HG02588 (cell line): ENCODE measurements around the gene ARL6IP4.
"Not testable (repeated sequence)": the region's sequence is repeated elsewhere in the genome, so short reads cannot be mapped to it uniquely, and the experiment has no call there.

Source experiments
- ATAC-seq: cut with Tn5 transposase; IDR thresholded peaks from one replicate; pipeline ENCODE4 v1.9.1; 2021; ENCODE audit warnings: mild to moderate bottlenecking, moderate library complexity; ENCODE audit not compliant: unreplicated experiment

Gene ARL6IP4

DNA sequence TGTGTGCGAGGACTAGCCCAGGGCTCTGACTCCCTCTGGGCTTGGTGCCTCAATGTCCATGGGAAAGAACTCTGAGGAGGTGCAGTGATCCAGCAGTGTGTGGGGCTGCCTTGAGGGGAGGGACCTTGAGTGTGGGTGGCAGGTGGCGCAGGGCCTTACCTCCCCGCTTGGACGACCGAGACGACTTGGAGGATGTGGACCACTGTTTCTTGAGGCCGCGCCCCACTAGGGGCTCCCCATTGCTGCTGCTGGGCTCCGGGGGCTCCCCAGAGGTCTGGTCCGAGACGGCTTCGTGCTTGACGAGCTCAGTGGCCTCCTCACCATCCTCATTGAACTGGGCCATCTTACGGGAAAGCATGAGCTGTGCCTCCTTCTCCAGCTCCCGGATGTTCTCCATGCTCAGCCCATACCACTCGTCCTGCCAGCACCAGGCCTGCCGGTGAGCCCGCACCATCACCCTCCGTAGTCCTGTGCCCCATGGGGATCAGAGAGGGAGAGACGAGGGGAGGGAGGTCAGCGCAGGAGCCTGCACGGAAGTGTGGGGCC, 24.7 kb downstream of the ARL6IP4 start:
- no peak for ATAC-seq

DNA sequence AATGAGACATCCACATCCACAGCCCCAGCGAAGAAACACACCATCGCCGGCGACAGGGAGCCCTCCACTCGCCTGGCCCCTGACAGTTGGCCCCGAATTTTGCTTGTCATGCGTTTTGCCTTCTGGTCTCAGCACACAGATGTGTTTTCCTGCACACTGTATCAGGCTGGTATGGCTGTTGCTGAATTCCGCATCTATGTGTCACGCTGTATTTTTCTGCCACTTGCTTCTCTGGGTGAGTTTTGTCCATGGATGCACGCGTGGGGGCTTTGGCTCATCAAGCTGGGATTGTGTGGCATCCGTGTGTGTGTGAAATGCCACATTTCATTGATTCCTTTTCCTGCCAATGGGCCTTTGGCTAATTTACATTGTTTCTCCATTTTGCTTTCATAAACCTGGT, 26.5 kb downstream of the ARL6IP4 start:
- no peak for ATAC-seq

DNA sequence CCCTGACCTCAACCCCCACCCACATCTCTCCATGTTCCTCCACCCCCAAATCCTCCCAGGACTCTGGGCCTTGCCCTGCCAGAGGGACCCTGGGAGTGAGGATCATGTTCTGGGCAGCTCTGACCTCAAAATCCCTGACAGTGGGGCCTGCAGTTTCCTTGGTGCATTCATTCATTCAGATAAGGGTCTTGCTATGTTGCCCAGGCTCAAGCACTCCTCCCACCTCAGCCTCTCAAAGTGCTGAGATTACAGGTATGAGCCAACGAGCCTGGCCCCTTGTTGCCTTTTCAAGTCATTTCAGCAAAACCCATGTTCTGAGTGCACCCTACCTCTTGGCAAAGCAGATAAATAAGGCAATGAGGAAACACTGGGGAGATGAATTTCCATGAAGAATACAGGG, 29.6 kb downstream of the ARL6IP4 start:
- no peak for ATAC-seq

DNA sequence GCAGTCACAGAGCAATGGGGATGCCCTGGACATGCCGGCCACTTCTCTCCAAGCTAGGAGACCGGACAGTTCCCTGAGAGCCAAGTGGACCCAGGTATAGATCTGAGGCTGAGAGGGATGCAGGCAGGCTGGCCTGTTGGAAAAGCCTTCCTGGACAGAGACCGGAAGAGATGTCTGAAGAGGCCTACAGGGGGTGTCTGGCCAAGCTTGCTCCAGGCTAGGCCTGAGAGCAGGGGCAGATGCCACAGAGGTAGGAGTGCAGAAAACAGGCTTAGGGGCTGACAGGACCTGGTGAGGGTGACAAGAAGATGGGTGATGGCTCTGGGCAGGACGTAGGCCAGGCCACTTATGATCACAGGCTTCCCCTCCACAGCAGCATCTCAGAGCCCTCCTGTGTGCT, 30.2 kb downstream of the ARL6IP4 start:
- no peak for ATAC-seq

DNA sequence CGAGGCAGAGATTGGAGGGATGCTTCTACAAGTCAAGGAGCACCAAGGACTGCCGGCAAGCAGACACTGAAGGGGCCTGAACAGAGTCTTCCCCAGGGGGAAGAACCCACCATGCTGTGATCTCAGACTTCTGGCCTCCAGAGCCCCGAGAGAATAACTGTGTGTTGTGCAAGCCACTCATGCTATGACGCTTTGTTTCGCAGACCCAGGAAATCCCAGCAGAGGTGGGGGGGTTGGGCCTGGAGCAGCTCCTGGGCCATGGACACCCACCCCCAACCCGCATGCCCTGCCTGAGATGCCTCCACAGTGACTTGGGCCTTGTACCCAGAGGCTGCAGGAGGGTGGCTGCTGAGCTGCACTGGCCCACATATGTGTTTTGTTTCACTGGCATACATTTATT, 31.2 kb downstream of the ARL6IP4 start:
- no peak for ATAC-seq

DNA sequence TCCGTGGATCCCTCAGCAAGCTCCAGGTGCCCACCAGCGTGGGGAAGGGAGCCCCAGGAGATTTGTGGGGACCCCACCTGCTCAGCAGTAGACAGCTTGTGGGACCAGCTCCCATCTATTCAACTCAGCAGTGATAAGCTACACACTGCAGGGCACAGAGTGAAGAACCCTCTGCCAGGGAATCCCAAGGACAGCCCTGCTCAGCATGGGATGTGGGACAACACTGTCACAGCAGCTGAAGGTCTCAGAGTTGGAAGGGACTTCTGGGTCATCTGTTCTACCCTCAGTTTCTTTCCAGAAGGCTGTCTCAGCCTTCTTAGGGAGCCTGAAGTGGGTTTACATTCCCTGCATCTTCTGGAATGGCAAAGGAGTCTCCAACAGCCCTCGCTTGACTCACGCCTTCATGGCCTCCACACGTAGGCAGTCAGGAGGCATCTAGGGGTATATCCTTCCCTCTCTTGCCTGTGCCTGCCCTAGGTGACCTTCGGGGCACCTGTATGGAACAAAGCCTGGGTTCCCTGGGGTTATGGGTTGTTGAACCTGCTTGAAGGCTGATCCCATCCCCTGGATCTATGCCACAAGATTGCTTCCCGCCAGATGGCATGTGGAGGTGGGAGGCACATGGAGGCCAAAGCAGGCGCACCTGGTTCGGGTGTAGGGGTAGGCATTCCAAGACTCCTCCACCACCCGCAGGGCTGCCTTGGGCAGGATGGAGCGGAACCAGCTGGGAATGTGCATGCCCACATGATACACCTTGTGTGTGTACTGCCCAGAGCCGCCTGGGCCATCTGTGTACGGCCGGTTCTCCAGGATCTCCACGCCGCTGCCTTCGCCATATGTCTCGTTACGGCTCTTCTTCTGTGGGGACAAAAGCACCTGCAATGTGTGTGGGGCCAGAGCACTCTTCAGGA, 33.0 kb downstream of the ARL6IP4 start:
- no peak for ATAC-seq

DNA sequence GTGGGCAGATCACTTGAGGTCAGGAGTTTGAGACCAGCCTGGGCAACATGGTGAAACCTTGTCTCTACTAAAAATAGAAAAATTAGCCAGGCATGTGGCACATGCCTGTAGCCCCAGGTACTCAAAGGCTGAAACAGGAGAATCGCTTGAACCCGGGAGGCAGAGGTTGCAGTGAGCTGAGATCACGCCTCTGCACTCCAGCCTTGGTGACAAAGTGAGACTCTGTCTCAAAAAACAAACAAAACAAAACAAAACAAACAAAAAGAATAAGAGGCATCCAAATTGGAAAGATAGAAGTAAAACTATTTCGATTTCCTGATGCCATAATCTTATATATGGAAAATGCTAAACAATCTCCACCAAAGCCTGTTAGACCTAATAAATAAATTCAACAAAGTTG, 34.0 kb downstream of the ARL6IP4 start:
- ATAC-seq, result not testable (repeated sequence)

DNA sequence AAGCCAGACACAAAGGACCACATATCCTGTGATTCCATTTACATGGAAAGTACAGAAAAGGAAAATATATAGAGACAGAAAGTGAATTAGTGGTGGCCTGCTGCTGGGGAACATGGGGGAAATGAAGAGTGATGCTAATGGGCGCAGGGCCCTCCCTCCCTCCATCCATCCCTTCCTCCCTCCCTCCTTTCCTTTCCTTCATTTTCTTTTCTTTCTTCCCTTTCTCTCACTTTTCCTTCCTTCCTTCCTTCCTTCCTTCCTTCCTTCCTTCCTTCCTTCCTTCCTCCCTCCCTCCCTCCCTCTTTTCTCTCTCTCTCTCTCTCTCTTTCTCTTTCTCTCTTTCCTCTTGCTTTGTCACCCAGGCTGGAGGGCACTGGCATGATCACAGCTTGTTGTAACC, 37.3 kb downstream of the ARL6IP4 start:
- no peak for ATAC-seq

DNA sequence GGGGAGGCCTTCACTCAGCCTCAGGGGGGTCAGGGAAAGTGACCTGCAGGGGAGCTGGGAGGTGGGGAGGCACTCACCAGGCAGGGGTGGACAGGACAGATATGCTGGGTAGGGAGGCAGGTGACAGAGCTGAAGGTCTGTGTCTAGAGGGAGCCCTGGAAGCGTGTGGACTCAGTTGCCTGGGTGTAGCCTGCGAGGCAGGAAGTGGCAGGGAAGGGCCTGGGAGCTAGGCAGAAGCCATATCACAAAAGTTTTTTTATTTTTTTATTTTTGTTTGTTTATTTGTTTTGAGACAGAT, 39.3 kb downstream of the ARL6IP4 start:
- ATAC-seq, result no peak

DNA sequence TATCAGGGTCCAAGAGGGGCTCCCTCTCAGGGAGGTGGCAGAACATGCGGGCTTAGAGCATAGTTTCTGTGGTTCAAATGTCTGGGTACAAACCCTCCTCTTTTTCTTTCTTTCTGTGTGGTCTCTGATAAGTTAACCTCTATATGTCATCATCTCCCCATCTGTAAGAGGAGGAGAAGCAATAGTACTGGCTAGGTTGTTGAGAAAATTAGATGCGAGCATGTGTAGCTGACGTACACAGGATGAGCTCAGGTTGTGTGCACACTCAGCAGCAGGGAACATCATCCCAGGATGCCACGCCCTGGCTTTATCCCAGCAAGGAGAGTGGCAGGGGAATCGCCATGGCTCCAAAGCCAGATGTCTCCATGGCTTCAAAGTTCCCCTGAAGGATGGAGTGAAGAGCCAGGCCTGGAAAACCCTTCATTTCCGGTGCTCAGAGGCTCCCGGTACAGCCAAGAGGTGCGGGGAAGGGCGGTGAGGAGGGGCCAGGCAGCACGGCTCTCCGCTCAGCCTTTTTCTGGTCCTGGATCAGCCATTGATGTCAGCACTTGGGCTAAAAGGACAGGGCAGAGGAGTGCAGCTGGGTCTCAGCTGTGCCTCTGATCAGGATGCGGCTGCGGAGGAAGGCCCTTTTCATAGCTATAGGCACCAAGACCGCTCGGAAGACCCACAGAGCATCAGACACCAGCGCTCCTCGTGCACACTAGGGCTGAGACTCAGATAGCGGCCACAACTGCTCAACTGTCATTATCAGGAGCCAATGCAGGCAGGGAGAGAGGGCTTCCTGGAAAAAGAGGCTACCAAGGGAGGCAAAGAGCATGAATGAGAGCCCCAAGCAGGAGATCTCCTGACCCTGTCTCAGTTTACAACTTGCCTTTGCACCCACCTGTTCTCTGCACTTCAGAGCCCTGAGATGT, 41.5 kb downstream of the ARL6IP4 start:
- no peak for ATAC-seq

DNA sequence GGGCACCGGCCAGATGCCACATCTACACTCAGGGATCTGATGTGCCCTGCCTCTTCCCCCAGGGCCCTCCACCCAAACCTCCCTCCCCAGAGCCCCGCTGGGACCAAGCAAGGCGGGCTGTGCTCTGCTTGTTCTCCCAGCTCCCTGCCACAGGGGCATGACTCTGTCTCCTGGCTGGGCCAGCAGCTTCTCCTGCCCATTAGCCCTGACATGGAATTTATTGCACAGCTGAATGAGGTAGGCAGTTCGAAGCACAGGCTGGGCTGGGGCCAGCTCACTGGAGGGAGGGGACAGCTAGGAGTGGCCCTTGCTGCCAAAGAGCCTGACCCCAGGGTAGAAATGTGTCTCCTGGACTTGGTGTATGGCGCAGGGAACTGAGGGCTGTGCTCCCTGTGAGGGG, 42.4 kb downstream of the ARL6IP4 start:
- no peak for ATAC-seq

DNA sequence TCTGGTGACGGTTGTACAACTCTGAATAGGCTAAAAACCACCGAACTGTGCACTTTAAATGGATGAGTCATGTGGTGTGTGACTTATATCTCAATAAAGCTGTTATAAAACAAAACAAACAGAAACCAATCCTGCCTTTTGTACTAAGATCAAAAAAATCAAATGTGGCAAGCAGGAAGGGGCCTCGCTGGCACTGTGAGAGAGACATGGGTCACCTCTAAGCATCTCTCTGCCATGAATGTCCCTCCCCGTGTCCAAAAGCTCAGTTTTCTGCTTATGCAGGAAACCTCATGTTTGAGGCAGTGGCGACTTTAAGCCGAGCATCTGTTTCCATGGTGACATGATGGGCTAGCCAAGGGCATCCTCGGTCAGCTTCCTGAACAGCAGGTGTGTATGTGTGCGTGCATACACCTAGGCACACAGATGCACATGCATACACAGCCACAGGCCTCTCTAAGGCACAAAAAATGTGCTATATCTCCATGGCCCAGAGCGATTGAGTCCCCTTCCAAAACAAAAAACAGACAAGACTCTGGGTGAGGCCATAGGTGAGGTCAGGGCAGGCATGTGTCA, 44.4 kb downstream of the ARL6IP4 start:
- ATAC-seq, result no peak

DNA sequence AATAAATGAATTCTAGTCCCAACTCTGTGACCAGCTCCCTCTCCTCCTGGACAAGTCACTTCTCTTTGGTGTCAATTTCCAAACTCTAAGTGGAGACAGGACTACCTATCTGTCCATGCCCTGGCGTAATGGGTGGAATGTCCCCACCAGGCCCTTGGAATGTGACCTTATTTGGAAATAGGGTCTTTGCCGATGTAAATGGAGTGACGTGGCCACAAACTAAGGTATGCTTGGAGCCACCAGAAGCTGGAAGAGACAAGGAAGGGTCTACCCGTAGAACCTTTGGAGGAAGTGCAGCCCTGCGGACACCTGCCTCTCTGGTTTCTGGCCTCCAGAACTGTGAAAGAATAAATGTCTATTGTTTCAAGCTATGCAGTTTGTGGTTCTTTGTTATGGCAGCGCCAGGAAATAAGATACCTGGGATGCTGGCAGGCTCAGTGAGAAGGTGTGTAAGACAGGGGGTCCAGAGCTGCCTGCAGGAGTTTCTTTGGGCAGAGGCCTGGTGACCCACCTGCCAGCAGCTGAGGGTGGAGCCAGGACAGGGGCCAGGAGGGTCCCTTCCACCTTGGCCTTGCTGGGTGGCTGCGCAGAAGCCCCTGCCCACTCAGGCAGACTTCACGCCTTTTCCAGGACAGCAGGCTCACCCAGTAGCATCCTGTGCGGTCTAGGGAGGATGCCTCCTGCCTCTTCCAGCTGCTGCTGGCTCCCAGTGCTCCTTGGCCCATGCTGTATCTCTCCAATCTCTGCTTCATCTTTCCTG, 45.8 kb downstream of the ARL6IP4 start:
- no peak for ATAC-seq

DNA sequence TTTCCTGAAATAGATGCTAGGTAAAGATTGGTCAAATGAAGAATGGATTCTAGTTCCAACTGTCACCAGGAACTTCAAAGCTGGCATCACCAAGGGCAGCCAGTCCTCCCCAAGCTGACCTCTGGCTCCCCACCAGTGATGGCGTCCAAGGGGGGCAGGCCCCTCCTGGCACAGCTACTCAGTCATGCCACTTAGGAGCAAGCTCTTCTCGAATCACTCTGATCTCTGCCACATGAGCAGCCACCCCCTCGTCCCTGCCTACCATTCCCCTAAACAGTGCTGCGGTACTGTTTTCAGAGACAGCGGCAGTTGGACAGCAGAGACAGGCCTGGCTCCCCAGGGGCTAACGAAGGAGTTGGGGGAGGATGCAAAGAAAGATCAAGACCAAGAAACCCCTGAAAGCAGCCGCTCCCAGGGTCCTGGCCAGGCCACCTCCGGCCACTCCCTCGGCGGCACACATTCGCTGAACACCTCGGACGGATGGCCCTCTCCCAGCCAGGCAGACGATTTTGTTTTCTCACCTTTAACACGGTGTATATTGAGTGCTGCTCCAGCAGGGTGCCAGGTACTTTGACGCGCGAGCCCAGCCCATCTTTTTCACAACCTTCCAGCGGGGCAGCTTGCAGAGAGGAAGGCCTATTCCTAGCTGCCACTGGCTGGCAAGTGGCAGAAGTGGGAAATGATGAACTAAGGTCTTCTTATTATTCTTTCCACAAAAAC, 47.4 kb downstream of the ARL6IP4 start:
- ATAC-seq, result no peak

DNA sequence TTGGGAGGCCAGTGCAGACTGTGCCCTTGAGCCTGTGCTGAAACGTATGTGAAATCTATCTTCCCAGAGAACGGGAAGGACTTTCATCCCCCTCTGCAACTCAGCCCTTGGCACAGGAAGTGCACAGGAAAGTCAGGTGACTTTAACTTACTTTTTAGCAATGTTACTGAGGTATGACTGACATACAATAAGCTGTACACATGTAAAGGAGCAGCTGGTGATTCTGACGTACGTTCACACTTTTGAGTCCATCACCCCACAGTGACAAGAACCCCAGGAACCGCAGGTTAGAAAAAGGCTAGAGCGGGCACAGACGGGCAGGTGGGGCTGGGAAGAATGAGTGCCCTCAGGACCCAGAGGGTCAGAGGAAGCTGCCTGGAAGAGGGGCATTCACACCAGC, 48.0 kb downstream of the ARL6IP4 start:
- ATAC-seq, result no peak

DNA sequence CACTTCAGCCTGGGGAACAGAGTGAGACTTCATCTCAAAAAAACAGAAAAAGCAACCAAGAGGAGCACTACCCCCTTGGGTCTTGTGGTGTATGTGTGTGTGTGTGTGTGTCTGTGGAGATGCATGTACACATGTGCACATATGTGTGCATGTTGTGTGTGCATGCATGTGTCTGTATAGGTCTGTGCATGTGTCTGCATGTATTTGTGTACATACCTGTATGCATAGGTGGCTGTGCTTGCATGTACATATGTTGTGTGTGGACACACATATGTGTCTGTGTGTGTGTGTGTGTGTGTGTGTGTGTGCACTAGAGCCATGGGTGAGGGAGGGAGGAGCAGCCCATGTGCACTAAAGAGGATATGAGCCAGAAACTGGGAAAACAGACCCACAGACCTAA, 49.1 kb downstream of the ARL6IP4 start:
- no peak for ATAC-seq

DNA sequence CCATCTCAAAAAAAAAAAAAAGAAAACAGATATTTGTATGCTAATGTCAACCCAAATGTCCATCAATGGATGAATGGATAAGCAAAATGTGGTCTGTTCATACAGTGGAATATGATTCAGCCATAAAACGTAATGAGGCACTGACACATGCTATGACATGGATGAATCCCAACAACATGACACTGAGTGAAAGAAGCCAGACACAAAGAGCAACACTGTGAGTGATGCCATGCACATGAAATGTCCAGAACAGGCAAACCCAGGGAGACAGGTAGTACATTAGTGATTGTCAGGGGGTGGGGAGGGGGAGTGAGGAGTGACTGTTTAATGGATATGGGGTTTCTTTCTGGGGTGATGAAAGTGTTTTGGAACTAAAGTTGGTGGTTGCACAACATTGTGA, 50.2 kb downstream of the ARL6IP4 start:
- ATAC-seq, result no peak

DNA sequence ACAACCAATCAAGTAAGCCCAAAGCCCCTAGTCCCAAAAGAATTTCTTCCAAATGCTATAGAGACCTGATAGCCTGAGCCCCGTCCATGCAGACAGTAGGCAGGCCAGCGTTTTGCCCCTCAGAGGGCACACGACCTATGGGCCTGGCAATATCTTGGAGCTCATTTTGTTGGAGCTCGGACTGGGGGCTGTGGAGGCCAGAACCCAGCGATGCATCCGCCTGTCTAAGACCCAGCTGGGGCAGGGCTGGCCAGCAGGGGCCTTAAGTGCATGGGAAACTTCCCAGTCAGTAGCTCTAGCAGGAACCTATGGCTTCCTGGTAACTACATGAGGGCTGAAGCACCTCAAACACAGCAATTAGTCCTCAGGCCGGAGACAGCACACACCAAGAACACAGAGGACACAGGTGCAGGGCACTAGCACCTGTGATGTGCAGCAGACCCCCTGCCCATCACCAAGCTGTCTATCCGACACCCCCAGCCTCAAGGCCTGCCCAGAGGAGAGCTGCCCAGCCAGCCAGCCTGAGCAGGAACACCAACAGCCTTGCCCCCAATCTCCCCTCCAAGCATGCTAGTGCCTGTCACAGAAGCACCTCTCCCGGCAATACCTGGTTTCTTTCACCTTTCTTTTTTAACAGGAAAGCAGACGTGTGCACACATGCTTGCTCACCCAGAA, 50.8 kb downstream of the ARL6IP4 start:
- no peak for ATAC-seq
